HL-60 (cell line): ENCODE data around the gene PBX1.

Source experiments
- DNase-seq, 2 experiments: peaks; one replicate each; pipeline ENCODE4 v3.0.0-alpha.2; 2010 to 2020; ENCODE audit warnings: low read depth in 1 of 2, low spot score in 1 of 2
- H3K27ac ChIP-seq: fragments of 250-450 bp; sonication (Bioruptor Pico); replicated peaks from 2 replicates; pipeline ENCODE4 v1.5.1; 2020; ENCODE audit warnings: mild to moderate bottlenecking, moderate library complexity
- H3K27me3 ChIP-seq: fragments of 250-450 bp; sonication (Bioruptor Pico); 2 replicates; pipeline ENCODE4 v1.5.1; 2021; ENCODE audit warnings: mild to moderate bottlenecking, moderate library complexity; ENCODE audit not compliant: insufficient read depth, poor library complexity, severe bottlenecking
- H3K4me3 ChIP-seq: replicated peaks from 2 replicates; pipeline ENCODE4 v1.5.1; 2011; ENCODE audit warnings: mild to moderate bottlenecking, control low read depth, low read length; ENCODE audit not compliant: insufficient read depth
- GABPA ChIP-seq: IDR thresholded peaks from 2 replicates; pipeline ENCODE4 v1.6.1; 2012; ENCODE audit warnings: low read depth
- POLR2AphosphoS5 ChIP-seq: IDR thresholded peaks from 2 replicates; pipeline ENCODE4 v1.6.1; 2012; ENCODE audit warnings: low read depth
- SPI1 ChIP-seq: IDR thresholded peaks from 2 replicates; pipeline ENCODE4 v1.6.1; 2012; ENCODE audit warnings: low read depth, mild to moderate bottlenecking, borderline replicate concordance
- TF ChIP-seq, protein P1 (sequence below): IDR thresholded peaks from one replicate; pipeline ENCODE4 v1.5.1; 2011; ENCODE audit warnings: low read length, control low read depth, inconsistent platforms; ENCODE audit not compliant: insufficient read depth
- TF ChIP-seq, protein P2 (sequence below): IDR thresholded peaks from 2 replicates; pipeline ENCODE4 v1.6.1; 2012; ENCODE audit warnings: low read depth; ENCODE audit not compliant: insufficient replicate concordance

Gene PBX1

DNA sequence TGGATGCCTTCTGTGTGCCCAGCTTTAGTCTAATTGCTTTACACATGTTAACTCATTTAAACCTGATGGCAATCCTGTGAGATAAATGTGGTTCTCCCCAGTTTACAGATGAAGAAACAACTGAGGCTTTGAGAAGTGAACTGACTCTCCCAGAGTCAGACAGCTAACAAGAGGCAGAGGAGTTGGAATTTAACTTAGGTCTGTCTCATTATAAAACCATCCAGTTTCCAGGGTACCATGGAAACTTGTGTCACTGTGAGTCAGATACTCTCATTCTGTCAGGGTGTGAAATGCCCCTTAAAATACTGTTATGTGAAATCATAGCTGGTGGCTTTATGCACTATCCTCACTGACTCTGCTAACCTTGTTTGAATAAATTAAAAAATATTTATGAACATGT lies 206.6 kb downstream of the PBX1 start:
- no peak for DNase-seq
- no peak overlapping the region for H3K27ac ChIP-seq
- no peaks in the 10 kb centered on the region for H3K27me3 ChIP-seq
- no peak for TF ChIP-seq POLR2AphosphoS5
- TF ChIP-seq, protein P1, sequence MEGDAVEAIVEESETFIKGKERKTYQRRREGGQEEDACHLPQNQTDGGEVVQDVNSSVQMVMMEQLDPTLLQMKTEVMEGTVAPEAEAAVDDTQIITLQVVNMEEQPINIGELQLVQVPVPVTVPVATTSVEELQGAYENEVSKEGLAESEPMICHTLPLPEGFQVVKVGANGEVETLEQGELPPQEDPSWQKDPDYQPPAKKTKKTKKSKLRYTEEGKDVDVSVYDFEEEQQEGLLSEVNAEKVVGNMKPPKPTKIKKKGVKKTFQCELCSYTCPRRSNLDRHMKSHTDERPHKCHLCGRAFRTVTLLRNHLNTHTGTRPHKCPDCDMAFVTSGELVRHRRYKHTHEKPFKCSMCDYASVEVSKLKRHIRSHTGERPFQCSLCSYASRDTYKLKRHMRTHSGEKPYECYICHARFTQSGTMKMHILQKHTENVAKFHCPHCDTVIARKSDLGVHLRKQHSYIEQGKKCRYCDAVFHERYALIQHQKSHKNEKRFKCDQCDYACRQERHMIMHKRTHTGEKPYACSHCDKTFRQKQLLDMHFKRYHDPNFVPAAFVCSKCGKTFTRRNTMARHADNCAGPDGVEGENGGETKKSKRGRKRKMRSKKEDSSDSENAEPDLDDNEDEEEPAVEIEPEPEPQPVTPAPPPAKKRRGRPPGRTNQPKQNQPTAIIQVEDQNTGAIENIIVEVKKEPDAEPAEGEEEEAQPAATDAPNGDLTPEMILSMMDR: no peak
- TF ChIP-seq, protein P2, sequence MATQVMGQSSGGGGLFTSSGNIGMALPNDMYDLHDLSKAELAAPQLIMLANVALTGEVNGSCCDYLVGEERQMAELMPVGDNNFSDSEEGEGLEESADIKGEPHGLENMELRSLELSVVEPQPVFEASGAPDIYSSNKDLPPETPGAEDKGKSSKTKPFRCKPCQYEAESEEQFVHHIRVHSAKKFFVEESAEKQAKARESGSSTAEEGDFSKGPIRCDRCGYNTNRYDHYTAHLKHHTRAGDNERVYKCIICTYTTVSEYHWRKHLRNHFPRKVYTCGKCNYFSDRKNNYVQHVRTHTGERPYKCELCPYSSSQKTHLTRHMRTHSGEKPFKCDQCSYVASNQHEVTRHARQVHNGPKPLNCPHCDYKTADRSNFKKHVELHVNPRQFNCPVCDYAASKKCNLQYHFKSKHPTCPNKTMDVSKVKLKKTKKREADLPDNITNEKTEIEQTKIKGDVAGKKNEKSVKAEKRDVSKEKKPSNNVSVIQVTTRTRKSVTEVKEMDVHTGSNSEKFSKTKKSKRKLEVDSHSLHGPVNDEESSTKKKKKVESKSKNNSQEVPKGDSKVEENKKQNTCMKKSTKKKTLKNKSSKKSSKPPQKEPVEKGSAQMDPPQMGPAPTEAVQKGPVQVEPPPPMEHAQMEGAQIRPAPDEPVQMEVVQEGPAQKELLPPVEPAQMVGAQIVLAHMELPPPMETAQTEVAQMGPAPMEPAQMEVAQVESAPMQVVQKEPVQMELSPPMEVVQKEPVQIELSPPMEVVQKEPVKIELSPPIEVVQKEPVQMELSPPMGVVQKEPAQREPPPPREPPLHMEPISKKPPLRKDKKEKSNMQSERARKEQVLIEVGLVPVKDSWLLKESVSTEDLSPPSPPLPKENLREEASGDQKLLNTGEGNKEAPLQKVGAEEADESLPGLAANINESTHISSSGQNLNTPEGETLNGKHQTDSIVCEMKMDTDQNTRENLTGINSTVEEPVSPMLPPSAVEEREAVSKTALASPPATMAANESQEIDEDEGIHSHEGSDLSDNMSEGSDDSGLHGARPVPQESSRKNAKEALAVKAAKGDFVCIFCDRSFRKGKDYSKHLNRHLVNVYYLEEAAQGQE: no peak
- no peak for TF ChIP-seq SPI1
- TF ChIP-seq GABPA: no peak
- no peak overlapping the region for H3K4me3 ChIP-seq

DNA sequence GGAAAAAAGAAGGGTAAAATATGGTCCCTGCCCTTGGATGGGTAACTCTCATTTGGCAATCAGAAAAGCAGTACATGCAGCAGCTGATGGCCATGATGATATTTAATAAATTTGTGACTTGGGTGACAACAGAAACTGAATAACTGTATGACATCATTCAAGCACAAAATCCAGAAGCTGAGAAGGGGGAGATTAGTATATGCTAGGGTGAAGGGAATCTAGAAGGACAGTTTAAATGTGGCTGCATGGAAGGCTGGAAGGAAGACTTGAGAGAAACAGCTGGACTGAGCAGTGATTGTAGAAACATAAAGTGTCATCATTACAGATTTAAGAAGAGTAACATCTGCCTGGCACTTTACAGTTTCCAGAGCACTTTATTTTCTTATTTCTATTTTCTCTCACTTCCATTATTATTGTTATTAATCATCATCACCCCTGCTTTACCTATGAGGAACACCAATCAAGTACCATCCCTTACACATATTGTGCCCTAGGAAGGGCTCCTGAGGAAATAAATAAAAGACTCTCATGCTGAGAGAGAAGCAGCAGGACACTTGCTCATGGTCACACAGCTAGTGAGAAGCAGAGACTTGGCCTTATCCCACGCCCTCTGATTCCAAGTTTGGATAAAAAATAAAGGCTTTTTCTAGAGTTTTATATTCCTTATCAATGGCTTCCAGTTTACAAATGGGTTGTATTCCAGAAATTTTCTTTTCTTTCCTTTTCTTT lies 207.2 kb downstream of the PBX1 start:
- no peak for DNase-seq
- Histone ChIP-seq H3K27ac (no peak overlapping the region), H3K4me3 (no peak overlapping the region), H3K27me3 (no peaks in the 10 kb centered on the region)
- TF ChIP-seq SPI1 (no peak), GABPA (no peak), POLR2AphosphoS5 (no peak)
- TF ChIP-seq, protein P1: no peak
- TF ChIP-seq, protein P2: no peak

DNA sequence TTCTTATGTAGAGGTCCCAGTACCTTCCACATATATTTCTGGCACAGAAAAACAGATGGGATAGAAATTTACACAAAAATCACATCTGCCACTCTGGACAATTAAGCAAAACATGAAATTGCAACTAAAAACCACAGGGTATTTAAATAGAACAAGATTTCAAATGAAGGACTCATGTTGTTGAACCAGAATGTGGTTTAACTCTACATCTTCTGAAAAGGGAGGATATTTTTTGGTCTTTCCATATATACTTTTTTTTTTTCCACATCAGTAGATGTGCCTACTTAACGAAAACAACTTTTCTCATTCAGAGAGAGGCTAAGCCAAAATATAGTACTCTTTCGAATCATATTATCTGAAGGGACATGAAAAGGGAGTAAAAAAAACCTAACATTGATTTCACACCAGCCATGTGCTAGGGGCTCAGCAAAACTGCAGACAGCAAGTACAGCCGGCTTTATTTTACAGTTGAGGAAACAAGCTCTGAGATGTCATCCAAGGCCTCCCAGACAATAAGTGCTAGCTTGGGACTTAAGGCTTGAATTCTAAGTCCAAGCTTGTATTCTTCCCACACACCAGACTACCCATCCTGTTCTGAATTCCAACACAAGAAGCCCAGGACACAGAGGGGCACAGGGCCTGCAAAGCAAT lies 208.9 kb downstream of the PBX1 start:
- Histone ChIP-seq H3K27ac (no peak overlapping the region), H3K27me3 (no peaks in the 10 kb centered on the region), H3K4me3 (no peak overlapping the region)
- TF ChIP-seq SPI1 (no peak), POLR2AphosphoS5 (no peak), GABPA (no peak)
- TF ChIP-seq, protein P2: no peak
- TF ChIP-seq, protein P1: no peak
- DNase-seq: no peak
